Uterus (tissue), 2 donors: ENCODE data around the gene DIAPH3.

Experiments used
- CTCF ChIP-seq, 4 experiments: fragments of 200-600 bp in 2 of 4; fragments of 450-650 bp in 2 of 4; sonication (generic) in 2 of 4; IDR thresholded peaks; one replicate each; pipeline ENCODE4 v1.5.1; 2016 to 2019; ENCODE audit warnings: antibody characterized with exemption in 4 of 4, mild to moderate bottlenecking in 2 of 4, moderate library complexity in 1 of 4
- POLR2A ChIP-seq, 2 donors: fragments of 450-650 bp; IDR thresholded peaks; one replicate each; pipeline ENCODE4 v1.6.1; 2016; ENCODE audit warnings: antibody characterized with exemption in 2 of 2, mild to moderate bottlenecking in 1 of 2, moderate library complexity in 1 of 2

GRCh38 chr13:59957438-59957837, 206.3 kb downstream of the DIAPH3 start:
- TF ChIP-seq CTCF (IDR thresholded peaks at IDR 0.05): no peak
- TF ChIP-seq POLR2A (IDR thresholded peaks at IDR 0.05): no peak
